Memory B cell (primary cell): Measurements from ENCODE around the gene RYR2.
"Not testable (repeated sequence)": the region's sequence is repeated elsewhere in the genome, so short reads cannot be mapped to it uniquely, and the experiment has no call there.

Experiments used
- ATAC-seq: fragments of 150-1000 bp; cut with Tn5 transposase; 2 replicates; pipeline ENCODE4 v1.10.0; 2021; ENCODE audit warnings: low read depth, mild to moderate bottlenecking, moderate library complexity
- DNase-seq, 2 donors: peaks; one replicate each; pipeline ENCODE4 v3.0.0; 2022; ENCODE audit warnings: low spot score in 2 of 2
- H3K27ac Mint-ChIP-seq: one replicate; pipeline ENCODE4 v1.8.0; 2022; ENCODE audit warnings: mild to moderate bottlenecking, moderate library complexity, mixed read lengths
- H3K27me3 Mint-ChIP-seq: one replicate; pipeline ENCODE4 v1.8.0; 2022; ENCODE audit warnings: mixed read lengths
- H3K36me3 Mint-ChIP-seq: one replicate; pipeline ENCODE4 v1.8.0; 2022; ENCODE audit warnings: mild to moderate bottlenecking, mixed read lengths
- H3K4me1 Mint-ChIP-seq: one replicate; pipeline ENCODE4 v1.8.0; 2022; ENCODE audit warnings: mixed read lengths
- H3K4me3 Mint-ChIP-seq: one replicate; pipeline ENCODE4 v1.8.0; 2022; ENCODE audit warnings: mild to moderate bottlenecking, moderate library complexity, mixed read lengths
- H3K9me3 Mint-ChIP-seq: one replicate; pipeline ENCODE4 v1.8.0; 2022; ENCODE audit warnings: mixed read lengths

RYR2 gene

DNA sequence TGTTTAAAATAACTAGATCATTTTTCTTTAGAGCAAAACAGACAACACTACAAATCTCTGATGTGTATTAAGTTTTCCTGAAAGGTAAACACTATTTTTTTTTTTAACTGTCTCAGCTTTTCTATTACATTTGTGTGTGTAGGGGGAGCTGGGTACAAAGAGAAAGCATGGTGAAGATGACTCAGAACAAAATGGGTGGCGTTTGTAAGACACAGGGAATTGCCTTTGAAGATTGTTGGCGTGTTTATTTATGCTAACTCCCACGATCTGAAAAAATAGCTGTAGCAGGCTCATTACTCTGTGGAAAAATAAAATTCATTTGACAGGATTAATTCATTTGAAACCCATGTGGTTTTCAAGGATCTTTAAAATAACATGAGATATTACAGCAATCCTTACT, 285.1 kb downstream of the RYR2 start:
- Mint-ChIP-seq H3K27ac (no peak overlapping the region), H3K27me3 (no peaks in the 10 kb centered on the region), H3K4me3 (no peak overlapping the region), H3K4me1 (no peaks in the 10 kb centered on the region), H3K36me3 (no peaks in the 10 kb centered on the region), H3K9me3 (no peaks in the 10 kb centered on the region)
- DNase-seq = no peak
- ATAC-seq = no peak

DNA sequence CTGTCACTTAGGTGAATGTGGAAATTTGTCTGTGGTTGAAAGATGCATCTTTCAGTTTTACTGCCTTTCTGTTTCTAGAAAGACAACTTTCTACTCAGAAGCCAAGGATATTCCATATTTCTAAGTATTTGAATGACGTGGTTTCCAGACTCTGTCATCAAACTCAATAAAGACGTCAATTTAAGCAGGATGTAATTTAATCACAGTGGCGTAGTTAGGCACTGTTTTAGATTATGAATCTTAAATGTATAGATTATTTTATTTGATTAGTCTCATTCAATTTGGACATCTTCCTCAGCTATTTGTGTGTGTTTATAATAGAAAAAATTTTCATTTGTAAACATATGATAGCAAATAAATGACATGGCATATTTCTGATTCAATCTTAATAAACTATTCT, 298.9 kb downstream of the RYR2 start:
- Mint-ChIP-seq H3K27me3 (no peaks in the 10 kb centered on the region), H3K4me1 (no peaks in the 10 kb centered on the region), H3K9me3 (peaks cover 1% of the 10 kb centered on the region), H3K27ac (no peak overlapping the region), H3K36me3 (no peaks in the 10 kb centered on the region), H3K4me3 (no peak overlapping the region)
- DNase-seq (no peak), ATAC-seq (no peak)

DNA sequence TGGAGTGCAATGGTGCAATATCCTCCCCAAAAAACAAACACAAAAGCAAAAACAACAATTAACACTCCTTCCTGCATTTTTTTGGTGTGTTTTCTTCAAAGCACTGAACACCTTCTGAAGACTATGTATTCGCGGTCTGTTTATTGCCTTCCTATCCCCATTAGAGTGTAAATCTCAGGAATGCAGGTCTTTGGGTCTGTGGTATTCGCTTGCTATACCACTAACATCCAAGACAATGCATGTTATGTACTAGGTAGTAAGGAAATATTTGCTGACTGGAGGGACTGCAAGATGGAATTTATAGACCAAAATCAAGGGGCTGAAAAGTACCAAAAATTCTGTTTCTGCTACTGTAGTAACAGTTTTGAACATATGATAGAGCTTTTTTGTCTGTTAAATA, 299.4 kb downstream of the RYR2 start:
- no peaks in the 10 kb centered on the region for H3K4me1 Mint-ChIP-seq
- H3K27me3 Mint-ChIP-seq = no peaks in the 10 kb centered on the region
- ATAC-seq (no peak), DNase-seq (no peak)
- no peak overlapping the region for H3K4me3 Mint-ChIP-seq
- no peaks in the 10 kb centered on the region for H3K36me3 Mint-ChIP-seq
- H3K27ac Mint-ChIP-seq = no peak overlapping the region
- peaks cover 1% of the 10 kb centered on the region for H3K9me3 Mint-ChIP-seq

DNA sequence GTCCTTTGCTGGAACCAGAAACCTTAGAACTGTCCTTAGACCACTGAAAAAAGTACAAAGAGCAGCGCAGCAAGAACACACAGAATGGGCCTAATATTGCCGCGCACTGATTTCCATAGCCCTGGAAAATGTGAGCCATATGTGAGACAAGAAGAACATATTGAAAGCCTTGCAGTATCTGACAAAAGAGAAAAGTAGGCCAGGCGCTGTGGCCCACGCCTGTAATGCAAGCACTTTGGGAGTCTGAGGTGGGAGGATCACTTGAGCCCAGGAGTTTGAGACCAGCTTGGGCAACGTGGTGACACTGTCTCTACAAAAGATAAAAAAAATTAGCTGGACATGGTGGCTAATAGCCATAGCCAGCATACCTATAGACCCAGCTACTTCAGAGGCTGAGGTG, 300.7 kb downstream of the RYR2 start:
- H3K4me3 Mint-ChIP-seq = no peak overlapping the region
- ATAC-seq (no peak), DNase-seq (no peak)
- peaks cover 1% of the 10 kb centered on the region for H3K9me3 Mint-ChIP-seq
- no peak overlapping the region for H3K27ac Mint-ChIP-seq
- H3K27me3 Mint-ChIP-seq = no peaks in the 10 kb centered on the region
- no peaks in the 10 kb centered on the region for H3K4me1 Mint-ChIP-seq
- no peaks in the 10 kb centered on the region for H3K36me3 Mint-ChIP-seq

DNA sequence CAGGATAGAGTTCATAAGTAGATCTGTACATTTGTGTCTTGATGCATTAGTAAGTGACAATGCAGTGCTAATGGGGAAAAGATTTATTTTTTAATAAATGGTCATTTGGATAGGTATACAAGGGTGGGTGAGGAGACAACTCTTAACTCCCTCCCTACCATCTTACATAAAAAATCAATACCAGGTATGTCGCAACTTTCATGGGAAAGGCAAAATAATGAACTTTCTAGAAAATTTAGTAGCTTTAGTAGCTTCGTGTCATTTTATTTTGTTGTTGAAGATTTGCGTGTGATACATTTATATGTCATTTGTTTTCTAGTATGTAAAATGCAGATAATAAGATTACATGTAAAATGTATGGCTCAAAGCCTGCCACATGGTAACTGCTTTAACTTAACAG, 310.8 kb downstream of the RYR2 start:
- no peak overlapping the region for H3K4me3 Mint-ChIP-seq
- no peaks in the 10 kb centered on the region for H3K4me1 Mint-ChIP-seq
- no peak for DNase-seq
- H3K27me3 Mint-ChIP-seq = no peaks in the 10 kb centered on the region
- ATAC-seq = no peak
- H3K36me3 Mint-ChIP-seq = no peaks in the 10 kb centered on the region
- no peak overlapping the region for H3K27ac Mint-ChIP-seq
- no peaks in the 10 kb centered on the region for H3K9me3 Mint-ChIP-seq

DNA sequence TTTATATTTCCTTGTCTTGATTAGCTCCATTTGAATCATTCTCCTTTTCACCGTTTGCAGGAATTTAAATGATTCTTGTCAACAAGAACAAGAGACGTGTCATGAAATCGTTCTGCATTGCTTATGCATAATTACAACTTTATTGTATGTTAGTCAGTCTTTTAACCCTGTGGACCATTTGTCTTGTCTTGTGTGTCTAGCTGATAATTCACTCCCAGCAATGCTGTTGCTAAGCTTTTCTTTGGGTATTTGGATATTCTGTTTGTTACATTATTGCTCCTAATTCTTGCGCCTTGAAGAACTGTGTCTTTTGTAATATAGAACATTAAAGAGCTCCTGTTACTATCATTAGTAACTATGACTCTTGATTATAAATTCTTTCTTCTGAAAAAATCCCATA, 311.9 kb downstream of the RYR2 start:
- no peak overlapping the region for H3K4me3 Mint-ChIP-seq
- ATAC-seq (no peak), DNase-seq (no peak)
- H3K27ac Mint-ChIP-seq = no peak overlapping the region
- no peaks in the 10 kb centered on the region for H3K4me1 Mint-ChIP-seq
- H3K27me3 Mint-ChIP-seq = no peaks in the 10 kb centered on the region
- H3K9me3 Mint-ChIP-seq = no peaks in the 10 kb centered on the region
- no peaks in the 10 kb centered on the region for H3K36me3 Mint-ChIP-seq

DNA sequence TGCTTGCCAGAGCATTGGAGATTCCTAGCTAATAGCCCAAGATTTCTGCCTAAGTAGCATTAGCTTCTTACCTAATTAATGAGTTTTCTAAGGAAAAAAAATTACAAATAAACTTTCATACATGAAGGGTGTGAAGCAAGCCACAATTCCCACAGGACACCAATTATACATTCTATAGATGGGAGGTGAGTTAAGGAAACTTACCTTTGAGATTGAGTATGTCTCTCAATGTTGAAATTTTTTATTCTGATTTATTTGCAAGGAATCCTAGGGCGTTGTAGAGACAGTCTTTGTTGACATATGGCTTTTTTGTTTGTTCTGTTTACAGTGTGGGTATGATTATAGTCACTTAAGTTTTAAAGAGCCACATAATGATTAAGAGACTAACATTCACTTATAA, 313.0 kb downstream of the RYR2 start:
- ATAC-seq (no peak), DNase-seq (no peak)
- Mint-ChIP-seq H3K9me3 (no peaks in the 10 kb centered on the region), H3K36me3 (no peaks in the 10 kb centered on the region), H3K27me3 (no peaks in the 10 kb centered on the region), H3K4me1 (no peaks in the 10 kb centered on the region), H3K27ac (no peak overlapping the region), H3K4me3 (no peak overlapping the region)

DNA sequence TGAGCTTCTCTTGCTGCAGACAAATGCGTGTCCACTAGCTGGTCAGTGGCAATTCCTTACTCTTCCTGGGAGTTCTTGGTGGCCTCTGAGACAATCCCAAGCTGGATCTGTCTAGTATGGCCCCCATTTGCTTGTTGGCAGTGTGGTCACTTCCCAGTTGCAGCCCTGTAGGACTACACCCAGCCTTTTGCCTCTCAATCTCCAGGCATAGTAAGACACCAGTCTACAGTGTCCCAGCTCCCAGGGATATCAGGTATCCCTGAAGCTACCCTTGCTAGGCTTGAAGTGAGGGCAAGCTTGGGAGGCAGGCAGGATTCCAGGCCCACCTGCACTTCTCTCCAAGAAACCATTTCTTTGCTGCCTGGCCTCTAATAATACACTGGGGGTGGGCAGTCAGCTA, 316.6 kb downstream of the RYR2 start:
- no peaks in the 10 kb centered on the region for H3K9me3 Mint-ChIP-seq
- H3K4me1 Mint-ChIP-seq = no peaks in the 10 kb centered on the region
- no peaks in the 10 kb centered on the region for H3K36me3 Mint-ChIP-seq
- no peak overlapping the region for H3K27ac Mint-ChIP-seq
- DNase-seq (no peak), ATAC-seq (no peak)
- H3K4me3 Mint-ChIP-seq = no peak overlapping the region
- H3K27me3 Mint-ChIP-seq = no peaks in the 10 kb centered on the region

DNA sequence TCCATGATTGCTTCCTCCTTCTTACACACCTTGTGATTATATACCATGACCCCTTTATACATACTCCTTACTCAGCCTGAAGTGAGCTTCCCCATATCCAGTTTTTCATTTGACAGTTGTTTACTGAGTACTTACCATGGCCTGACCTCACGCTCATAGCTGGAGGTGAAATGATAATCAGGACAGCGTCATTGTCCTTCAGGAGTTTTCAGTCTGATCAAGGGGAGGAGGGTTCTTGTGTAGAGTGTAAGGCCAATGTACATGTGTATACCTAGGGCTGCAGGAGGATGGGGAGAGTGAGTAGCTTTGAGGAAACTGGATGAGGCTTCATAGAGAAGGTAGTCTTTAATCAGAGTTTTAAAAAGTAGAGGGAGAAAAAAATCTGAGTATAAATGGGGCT, 325.8 kb downstream of the RYR2 start:
- no peaks in the 10 kb centered on the region for H3K9me3 Mint-ChIP-seq
- H3K36me3 Mint-ChIP-seq = no peaks in the 10 kb centered on the region
- H3K27me3 Mint-ChIP-seq = no peaks in the 10 kb centered on the region
- ATAC-seq = no peak
- DNase-seq = no peak
- no peak overlapping the region for H3K4me3 Mint-ChIP-seq
- H3K27ac Mint-ChIP-seq = no peak overlapping the region
- no peaks in the 10 kb centered on the region for H3K4me1 Mint-ChIP-seq

DNA sequence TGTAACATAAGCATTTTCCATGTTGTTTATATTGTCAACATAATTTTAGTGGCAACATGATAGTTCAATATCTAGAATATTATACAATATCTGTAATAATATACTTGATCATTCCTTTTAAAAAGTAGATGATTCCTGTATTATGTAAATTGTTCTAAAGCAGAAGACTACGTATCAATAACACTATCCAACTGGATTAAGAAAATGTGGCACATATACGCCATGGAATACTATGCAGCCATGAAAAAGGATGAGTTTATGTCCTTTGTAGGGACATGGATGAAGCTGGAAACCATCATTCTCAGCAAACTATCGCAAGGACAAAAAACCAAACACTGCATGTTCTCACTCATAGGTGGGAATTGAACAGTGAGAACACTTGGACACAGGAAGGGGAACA, 329.5 kb downstream of the RYR2 start:
- H3K36me3 Mint-ChIP-seq, H3K27ac Mint-ChIP-seq, ATAC-seq, H3K27me3 Mint-ChIP-seq, H3K4me3 Mint-ChIP-seq, DNase-seq, H3K9me3 Mint-ChIP-seq, H3K4me1 Mint-ChIP-seq: not testable (repeated sequence)

DNA sequence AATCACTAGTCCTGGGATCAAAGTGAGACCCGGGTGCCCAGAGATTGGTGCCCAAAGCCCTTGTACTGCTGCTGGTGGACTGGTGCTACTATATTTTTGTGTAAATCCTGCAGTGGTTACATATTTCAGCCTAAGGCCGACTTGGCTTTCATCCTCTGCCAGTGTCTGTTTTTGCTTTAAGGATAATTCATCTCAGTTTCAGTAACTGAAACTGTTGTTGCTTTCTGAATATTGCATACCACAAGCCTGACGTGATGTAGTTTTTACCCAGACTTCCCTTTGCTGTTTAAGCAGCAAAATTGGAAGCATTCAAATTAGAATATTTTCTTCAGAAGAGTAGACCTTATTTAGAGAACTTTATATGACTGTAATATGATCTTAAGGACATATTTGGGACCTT, 341.8 kb downstream of the RYR2 start:
- no peak for ATAC-seq
- Mint-ChIP-seq H3K27ac (no peak overlapping the region), H3K4me1 (no peaks in the 10 kb centered on the region), H3K36me3 (no peaks in the 10 kb centered on the region), H3K4me3 (no peak overlapping the region), H3K9me3 (no peaks in the 10 kb centered on the region), H3K27me3 (no peaks in the 10 kb centered on the region)
- DNase-seq = no peak

DNA sequence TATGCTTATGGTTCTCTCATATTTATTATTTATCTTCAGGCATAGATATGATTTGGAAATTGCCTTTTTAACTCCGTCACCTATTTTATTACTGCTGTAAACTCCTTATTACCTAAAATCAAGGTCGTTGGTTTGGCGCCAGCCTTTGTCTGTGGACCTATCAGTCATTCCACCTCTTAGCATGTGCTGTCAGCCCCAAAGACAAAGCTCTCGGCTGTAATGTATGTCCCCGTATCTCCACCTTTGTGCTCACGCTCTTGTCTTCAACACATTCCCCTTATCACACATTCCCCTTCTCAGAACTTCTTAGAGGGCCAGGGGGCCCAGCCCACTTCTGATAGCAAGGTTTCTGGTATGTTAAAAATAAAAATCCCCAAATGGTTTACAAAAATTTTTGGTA, 342.2 kb downstream of the RYR2 start:
- H3K4me3 Mint-ChIP-seq = no peak overlapping the region
- H3K27me3 Mint-ChIP-seq = no peaks in the 10 kb centered on the region
- no peaks in the 10 kb centered on the region for H3K4me1 Mint-ChIP-seq
- H3K36me3 Mint-ChIP-seq = no peaks in the 10 kb centered on the region
- DNase-seq = no peak
- H3K27ac Mint-ChIP-seq = no peak overlapping the region
- ATAC-seq = no peak
- H3K9me3 Mint-ChIP-seq = no peaks in the 10 kb centered on the region

DNA sequence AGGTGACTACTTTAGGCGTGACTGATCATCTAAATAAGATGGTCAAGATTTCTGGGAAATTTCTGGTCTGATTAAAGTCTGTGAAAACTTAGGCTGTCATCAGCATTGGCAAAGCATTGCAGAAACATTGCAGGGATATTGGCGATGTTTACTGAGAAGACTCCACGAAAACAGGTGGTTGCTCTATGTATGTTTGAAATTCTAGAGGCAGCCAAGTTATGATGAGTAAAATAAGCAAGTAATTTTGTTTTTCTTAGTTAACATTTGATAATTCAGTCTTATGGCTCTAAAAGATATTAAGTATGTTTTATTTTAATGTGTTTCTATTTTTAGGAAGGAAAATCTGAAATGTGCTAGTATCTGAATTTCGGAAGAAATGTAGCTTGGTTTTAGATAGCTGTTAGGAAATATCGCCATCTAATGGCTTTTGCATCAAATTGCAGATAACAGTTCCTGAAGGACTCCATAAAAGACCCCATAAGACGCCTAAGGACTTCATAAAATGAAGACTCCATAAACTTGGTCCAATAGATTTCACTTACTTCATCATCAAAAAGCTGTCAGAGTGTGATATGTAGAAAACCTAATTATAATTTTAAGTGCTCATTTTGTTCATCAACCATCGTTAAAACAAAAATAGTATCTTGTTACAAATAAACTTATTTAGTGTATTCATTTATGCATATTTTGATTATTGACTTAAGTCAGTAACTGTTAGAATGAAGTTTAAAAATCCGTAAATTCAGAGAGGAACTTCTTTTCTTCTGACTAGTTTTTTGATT, 344.6 kb downstream of the RYR2 start:
- Mint-ChIP-seq H3K9me3 (no peaks in the 10 kb centered on the region), H3K4me3 (no peak overlapping the region), H3K36me3 (no peaks in the 10 kb centered on the region), H3K27me3 (no peaks in the 10 kb centered on the region), H3K27ac (no peak overlapping the region), H3K4me1 (no peaks in the 10 kb centered on the region)
- DNase-seq (no peak), ATAC-seq (no peak)

DNA sequence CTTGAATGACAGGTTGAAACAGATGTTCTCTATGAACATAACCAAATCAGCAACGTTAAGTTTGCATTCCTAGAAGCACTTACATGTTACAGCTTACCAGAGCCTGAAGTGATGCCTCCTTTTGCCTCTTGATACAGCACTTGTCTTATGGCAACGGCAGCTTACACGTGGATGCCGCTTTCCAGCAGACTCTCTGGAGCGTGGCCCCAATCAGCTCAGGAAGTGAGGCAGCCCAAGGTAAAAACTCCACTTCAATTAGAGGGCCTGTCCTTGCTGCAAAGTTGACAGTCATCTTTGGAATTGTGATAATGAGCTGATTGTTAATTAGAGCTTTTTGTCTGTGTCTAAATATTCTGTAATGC, 345.1 kb downstream of the RYR2 start:
- H3K27ac Mint-ChIP-seq = no peak overlapping the region
- no peak for ATAC-seq
- no peaks in the 10 kb centered on the region for H3K27me3 Mint-ChIP-seq
- H3K4me3 Mint-ChIP-seq = no peak overlapping the region
- no peaks in the 10 kb centered on the region for H3K9me3 Mint-ChIP-seq
- no peak for DNase-seq
- no peaks in the 10 kb centered on the region for H3K36me3 Mint-ChIP-seq
- no peaks in the 10 kb centered on the region for H3K4me1 Mint-ChIP-seq

DNA sequence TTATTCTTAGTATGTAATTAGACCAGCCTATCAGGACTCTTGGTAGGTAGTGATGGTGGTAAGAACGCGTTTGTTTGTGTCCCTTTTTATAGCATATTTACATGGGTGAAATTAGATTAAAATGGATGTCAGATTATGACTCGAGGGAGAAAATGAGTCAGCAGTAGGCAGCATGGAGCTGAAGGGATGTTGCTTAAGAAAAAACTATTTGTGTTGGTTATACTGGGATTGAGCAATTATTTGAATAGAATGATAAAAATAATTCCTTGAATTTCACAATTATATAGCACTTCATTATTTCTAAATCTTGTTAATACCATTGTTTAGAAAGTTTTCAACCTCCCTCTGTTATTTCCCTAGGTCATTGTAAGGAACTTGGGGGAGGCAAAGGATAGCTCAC, 348.8 kb downstream of the RYR2 start:
- ATAC-seq (no peak), DNase-seq (no peak)
- Mint-ChIP-seq H3K27ac (no peak overlapping the region), H3K27me3 (peaks cover 1% of the 10 kb centered on the region), H3K36me3 (no peaks in the 10 kb centered on the region), H3K9me3 (peaks cover 1% of the 10 kb centered on the region), H3K4me1 (no peaks in the 10 kb centered on the region), H3K4me3 (no peak overlapping the region)
